WTC11 (cell line): ENCODE measurements around the gene PXMP2.

Experiments
- AFF4 ChIP-seq: sonication (generic); formaldehyde crosslinking; IDR thresholded peaks from 2 replicates; pipeline ENCODE4 v1.8.1; 2023; ENCODE audit warnings: mild to moderate bottlenecking, missing genetic modification reagents, borderline replicate concordance
- CTCF ChIP-seq: fragments of 200-600 bp; IDR thresholded peaks from 2 replicates; pipeline ENCODE4 v1.8.0; 2022; ENCODE audit warnings: antibody characterized with exemption
- ZBTB21 ChIP-seq: sonication (generic); formaldehyde crosslinking; IDR thresholded peaks from 2 replicates; pipeline ENCODE4 v1.8.1; 2023; ENCODE audit warnings: mild to moderate bottlenecking, missing genetic modification reagents, borderline replicate concordance
- ZNF232 ChIP-seq: sonication (generic); formaldehyde crosslinking; IDR thresholded peaks from 2 replicates; pipeline ENCODE4 v1.8.0; 2022; ENCODE audit warnings: mild to moderate bottlenecking, missing genetic modification reagents
- TF ChIP-seq, protein P1 (sequence below): sonication (generic); formaldehyde crosslinking; IDR thresholded peaks from 2 replicates; pipeline ENCODE4 v1.8.1; 2022; ENCODE audit warnings: mild to moderate bottlenecking, missing genetic modification reagents, moderate library complexity, borderline replicate concordance

DNA sequence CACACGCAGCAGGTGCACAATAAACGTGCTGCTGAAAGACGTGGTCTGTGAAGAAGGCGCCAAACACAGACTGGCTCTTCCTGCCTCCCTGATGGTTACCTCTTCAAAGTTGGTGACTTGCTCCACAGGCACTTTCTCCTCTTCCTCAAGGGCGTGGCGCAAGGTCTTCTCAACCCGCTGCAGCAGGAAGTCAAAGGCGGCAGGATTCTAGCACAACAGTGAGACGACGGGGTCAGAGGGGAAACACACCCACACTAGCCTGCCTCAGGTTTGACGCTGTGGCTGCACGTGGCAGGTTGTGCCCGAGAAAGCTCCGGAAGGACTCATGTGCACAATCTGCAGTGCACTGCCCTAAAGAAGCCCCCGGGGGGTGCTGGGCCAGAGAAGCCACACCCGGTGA lies 15.3 kb upstream of the PXMP2 start:
- TF ChIP-seq ZNF232 (CRISPR knock-in tag): no peak
- TF ChIP-seq, protein P1, sequence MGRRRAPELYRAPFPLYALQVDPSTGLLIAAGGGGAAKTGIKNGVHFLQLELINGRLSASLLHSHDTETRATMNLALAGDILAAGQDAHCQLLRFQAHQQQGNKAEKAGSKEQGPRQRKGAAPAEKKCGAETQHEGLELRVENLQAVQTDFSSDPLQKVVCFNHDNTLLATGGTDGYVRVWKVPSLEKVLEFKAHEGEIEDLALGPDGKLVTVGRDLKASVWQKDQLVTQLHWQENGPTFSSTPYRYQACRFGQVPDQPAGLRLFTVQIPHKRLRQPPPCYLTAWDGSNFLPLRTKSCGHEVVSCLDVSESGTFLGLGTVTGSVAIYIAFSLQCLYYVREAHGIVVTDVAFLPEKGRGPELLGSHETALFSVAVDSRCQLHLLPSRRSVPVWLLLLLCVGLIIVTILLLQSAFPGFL (CRISPR knock-in tag): no peak
- no peak for TF ChIP-seq CTCF
- no peak for TF ChIP-seq ZBTB21 (CRISPR knock-in tag)
- TF ChIP-seq AFF4: no peak
